HCT116 (cell line): Measurements from ENCODE around the gene NFASC. TPM values are rescaled to one million over a fixed set of nuclear protein-coding genes. Genes with fewer than 3 reads are reported as not detected.

Experiments
- ATAC-seq: fragments of 200-7000 bp; cut with Tn5 transposase; 2 replicates; pipeline ENCODE4 v1.9.1; 2020; ENCODE audit warnings: mild to moderate bottlenecking, moderate library complexity
- BruUV-seq: library from RNA; stranded (reverse); fragments of 400-500 nt; replicated peaks from 2 replicates; lab custom pipeline; 2021; lab: Mats Ljungman, UMichigan
- CTCF ChIA-PET: fragments of 300-600 bp; sonication (Branson Sonifier 250); formaldehyde crosslinking; loops from one replicate; lab custom pipeline; 2021; ENCODE audit warnings: antibody characterized with exemption; lab: Charles Lee
- POLR2A ChIA-PET: fragments of 300-600, 350-600 bp; sonication (Branson Sonifier 250); formaldehyde crosslinking; loops from one replicate; lab custom pipeline; 2021; ENCODE audit warnings: antibody characterized with exemption; lab: Charles Lee
- RAD21 ChIA-PET, 2 experiments: fragments of 300-600 bp; sonication (Branson Sonifier 250); formaldehyde crosslinking; loops; one replicate each; lab custom pipeline; 2023; ENCODE audit warnings: low total read pairs in 2 of 2; ENCODE audit not compliant: uncharacterized antibody in 2 of 2, unreplicated experiment in 2 of 2, low non-redundant PET in 1 of 2; lab: Charles Lee
- DNase-seq: peaks from one replicate; pipeline ENCODE4 v3.0.0-alpha.2; 2010; ENCODE audit warnings: low read depth, low spot score
- H2AFZ ChIP-seq: fragments of 200-600 bp; shearing (Covaris generic), sonication (generic); 2 replicates; pipeline ENCODE4 v1.6.1; 2017; ENCODE audit warnings: low read depth, mixed run types, mixed read lengths, antibody characterized with exemption, low read length; ENCODE audit not compliant: poor library complexity, severe bottlenecking
- H3K27ac ChIP-seq: 2 replicates; pipeline ENCODE4 v1.5.1; 2012; ENCODE audit warnings: low read depth, low read length
- H3K27me3 ChIP-seq: fragments of 200-600 bp; sonication (generic); 2 replicates; pipeline ENCODE4 v1.6.1; 2016; ENCODE audit warnings: mixed run types, low read length, mixed read lengths; ENCODE audit not compliant: insufficient read depth
- H3K36me3 ChIP-seq, 2 experiments: fragments of 200-500 bp in 1 of 2; fragments of 200-600 bp in 1 of 2; sonication (Bioruptor generic) in 1 of 2; sonication (generic) in 1 of 2; 2 replicates each; pipeline versions ENCODE4 v1.5.1 to v1.6.1; 2014 to 2016; ENCODE audit warnings: low read length in 2 of 2, inconsistent platforms in 1 of 2, mixed read lengths in 1 of 2, mixed run types in 1 of 2; ENCODE audit not compliant: insufficient read depth in 2 of 2, control insufficient read depth in 1 of 2
- H3K4me1 ChIP-seq, 2 experiments: fragments of 200-600 bp in 1 of 2; sonication (generic) in 1 of 2; 2 replicates each; pipeline versions ENCODE4 v1.5.1 to v1.6.1; 2012 to 2017; ENCODE audit warnings: low read length in 2 of 2, inconsistent platforms in 1 of 2, mild to moderate bottlenecking in 1 of 2, mixed read lengths in 1 of 2, mixed run types in 1 of 2, moderate library complexity in 1 of 2; ENCODE audit not compliant: insufficient read depth in 2 of 2, control insufficient read depth in 1 of 2
- H3K4me2 ChIP-seq: fragments of 200-600 bp; sonication (generic); 2 replicates; pipeline ENCODE4 v1.6.1; 2017; ENCODE audit warnings: mixed run types, low read length, mixed read lengths
- H3K4me3 ChIP-seq, 2 experiments: fragments of 200-600 bp in 1 of 2; sonication (generic) in 1 of 2; replicated peaks in 1 of 2; 2 replicates each; pipeline ENCODE4 v1.5.1; 2011 to 2016; ENCODE audit warnings: low read length in 2 of 2, control low read depth in 1 of 2, low read depth in 1 of 2, mild to moderate bottlenecking in 1 of 2, mixed read lengths in 1 of 2, mixed run types in 1 of 2
- H3K79me2 ChIP-seq: fragments of 200-600 bp; sonication (generic); 2 replicates; pipeline ENCODE4 v1.6.1; 2017; ENCODE audit warnings: mild to moderate bottlenecking, mixed run types, low read length, moderate library complexity, mixed read lengths; ENCODE audit not compliant: insufficient read depth
- H3K9ac ChIP-seq: fragments of 200-600 bp; sonication (generic); 2 replicates; pipeline ENCODE4 v1.6.1; 2016; ENCODE audit warnings: low read length, mixed read lengths
- H3K9me2 ChIP-seq: fragments of 200-600 bp; sonication (generic), shearing (Covaris generic); 2 replicates; pipeline ENCODE4 v1.6.1; 2017; ENCODE audit warnings: mixed run types, mild to moderate bottlenecking, moderate library complexity; ENCODE audit not compliant: insufficient read depth
- H3K9me3 ChIP-seq, 2 experiments: fragments of 200-500 bp in 1 of 2; fragments of 200-600 bp in 1 of 2; sonication (Bioruptor generic) in 1 of 2; sonication (generic) in 1 of 2; 2 replicates each; pipeline ENCODE4 v1.6.1; 2014 to 2017; ENCODE audit warnings: low read length in 2 of 2, mixed read lengths in 2 of 2, inconsistent platforms in 1 of 2, low read depth in 1 of 2, mild to moderate bottlenecking in 1 of 2, mixed run types in 1 of 2, moderate library complexity in 1 of 2; ENCODE audit not compliant: control insufficient read depth in 1 of 2, insufficient read depth in 1 of 2
- H4K20me1 ChIP-seq: fragments of 200-600 bp; sonication (generic), shearing (Covaris generic); 2 replicates; pipeline ENCODE4 v1.6.1; 2017; ENCODE audit warnings: mixed run types, mild to moderate bottlenecking, moderate library complexity; ENCODE audit not compliant: insufficient read depth
- ZNF274 ChIP-seq: fragments of 200-500 bp; sonication (Bioruptor generic); IDR thresholded peaks from 2 replicates; pipeline ENCODE4 v1.6.1; 2014; ENCODE audit warnings: mild to moderate bottlenecking, low read depth, low read length, inconsistent platforms
- intact Hi-C: fragments of 100-400 bp; cut with micrococcal nuclease; formaldehyde crosslinking; loops from 2 replicates; pipeline ENCODE4 v1.10.0; 2022
- total RNA-seq: library from RNA; stranded (reverse); gene quantifications from one replicate; pipeline ENCODE4 v1.2.1, GENCODE V29; 2021; ENCODE audit not compliant: unreplicated experiment
- TF ChIP-seq, protein P1 (sequence below), 3 experiments: fragments of 200-600 bp in 1 of 3; sonication (generic) in 1 of 3; IDR thresholded peaks in 2 of 3; conservative IDR thresholded peaks in 1 of 3; 2 replicates each; pipeline ENCODE4 v1.5.1; 2012 to 2017; ENCODE audit warnings: low read depth in 2 of 3, low read length in 2 of 3, antibody characterized with exemption in 1 of 3, borderline replicate concordance in 1 of 3, control low read depth in 1 of 3, mild to moderate bottlenecking in 1 of 3, mixed read lengths in 1 of 3, mixed run types in 1 of 3, moderate library complexity in 1 of 3; ENCODE audit not compliant: insufficient read depth in 1 of 3
- TF ChIP-seq, protein P2 (sequence below): IDR thresholded peaks from 2 replicates; pipeline ENCODE4 v1.6.1; 2012; ENCODE audit warnings: low read depth

NFASC gene
- total RNA-seq, 1 experiment from 2014 or later = 0.57 TPM

DNA sequence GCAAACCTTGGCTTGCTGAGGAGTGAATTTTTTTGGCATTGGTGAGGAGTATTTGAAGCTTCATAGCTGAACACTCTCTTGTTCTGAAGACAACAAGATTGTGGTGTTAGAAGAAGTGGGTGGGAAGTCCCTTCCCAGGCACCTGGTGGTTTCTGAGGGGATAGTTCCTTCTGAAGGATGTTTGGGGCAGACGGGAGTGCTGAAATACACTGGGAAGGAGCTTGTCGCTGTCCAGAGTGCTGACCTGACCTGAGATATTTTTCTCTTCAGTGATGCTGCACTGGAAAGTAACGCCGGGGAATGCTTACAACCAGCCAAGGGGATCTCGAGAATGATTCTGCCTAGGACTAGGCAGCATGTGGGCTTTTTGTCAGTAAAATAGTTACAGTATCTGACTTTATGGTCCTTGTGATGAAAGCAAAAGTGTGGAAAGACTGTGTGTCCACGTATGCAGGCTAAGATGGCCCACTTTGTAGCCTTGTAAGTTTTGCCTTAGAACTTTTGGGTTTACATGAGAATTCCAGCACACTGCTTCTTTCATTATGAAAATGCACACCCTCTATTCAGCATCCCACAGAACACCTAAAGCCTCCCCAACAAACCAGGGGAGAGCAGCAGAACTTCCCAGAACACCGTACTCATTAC lies 33.1 kb upstream of the NFASC start:
- H2AFZ ChIP-seq = no peak overlapping the region
- H3K27ac ChIP-seq = no peak overlapping the region
- no peak overlapping the region for H3K4me2 ChIP-seq
- no peak overlapping the region for H3K4me3 ChIP-seq
- intact Hi-C loops = no loop called here
- ATAC-seq = peak; percentile 67
- no TSS peak for BruUV-seq
- TF ChIP-seq ZNF274 = no peak
- TF ChIP-seq, protein P1, sequence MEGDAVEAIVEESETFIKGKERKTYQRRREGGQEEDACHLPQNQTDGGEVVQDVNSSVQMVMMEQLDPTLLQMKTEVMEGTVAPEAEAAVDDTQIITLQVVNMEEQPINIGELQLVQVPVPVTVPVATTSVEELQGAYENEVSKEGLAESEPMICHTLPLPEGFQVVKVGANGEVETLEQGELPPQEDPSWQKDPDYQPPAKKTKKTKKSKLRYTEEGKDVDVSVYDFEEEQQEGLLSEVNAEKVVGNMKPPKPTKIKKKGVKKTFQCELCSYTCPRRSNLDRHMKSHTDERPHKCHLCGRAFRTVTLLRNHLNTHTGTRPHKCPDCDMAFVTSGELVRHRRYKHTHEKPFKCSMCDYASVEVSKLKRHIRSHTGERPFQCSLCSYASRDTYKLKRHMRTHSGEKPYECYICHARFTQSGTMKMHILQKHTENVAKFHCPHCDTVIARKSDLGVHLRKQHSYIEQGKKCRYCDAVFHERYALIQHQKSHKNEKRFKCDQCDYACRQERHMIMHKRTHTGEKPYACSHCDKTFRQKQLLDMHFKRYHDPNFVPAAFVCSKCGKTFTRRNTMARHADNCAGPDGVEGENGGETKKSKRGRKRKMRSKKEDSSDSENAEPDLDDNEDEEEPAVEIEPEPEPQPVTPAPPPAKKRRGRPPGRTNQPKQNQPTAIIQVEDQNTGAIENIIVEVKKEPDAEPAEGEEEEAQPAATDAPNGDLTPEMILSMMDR (IDR thresholded peaks at IDR 0.05 in 2 of 3, conservative IDR thresholded peaks at IDR 0.05 in 1 of 3; ENCODE audit: borderline replicate concordance in 1 of 3, insufficient read depth in 1 of 3, low read depth in 2 of 3, low read length in 2 of 3) = peak in 1 of 3 experiments; percentile 11; a peak in 1 of 6 replicates
- TF ChIP-seq, protein P2, sequence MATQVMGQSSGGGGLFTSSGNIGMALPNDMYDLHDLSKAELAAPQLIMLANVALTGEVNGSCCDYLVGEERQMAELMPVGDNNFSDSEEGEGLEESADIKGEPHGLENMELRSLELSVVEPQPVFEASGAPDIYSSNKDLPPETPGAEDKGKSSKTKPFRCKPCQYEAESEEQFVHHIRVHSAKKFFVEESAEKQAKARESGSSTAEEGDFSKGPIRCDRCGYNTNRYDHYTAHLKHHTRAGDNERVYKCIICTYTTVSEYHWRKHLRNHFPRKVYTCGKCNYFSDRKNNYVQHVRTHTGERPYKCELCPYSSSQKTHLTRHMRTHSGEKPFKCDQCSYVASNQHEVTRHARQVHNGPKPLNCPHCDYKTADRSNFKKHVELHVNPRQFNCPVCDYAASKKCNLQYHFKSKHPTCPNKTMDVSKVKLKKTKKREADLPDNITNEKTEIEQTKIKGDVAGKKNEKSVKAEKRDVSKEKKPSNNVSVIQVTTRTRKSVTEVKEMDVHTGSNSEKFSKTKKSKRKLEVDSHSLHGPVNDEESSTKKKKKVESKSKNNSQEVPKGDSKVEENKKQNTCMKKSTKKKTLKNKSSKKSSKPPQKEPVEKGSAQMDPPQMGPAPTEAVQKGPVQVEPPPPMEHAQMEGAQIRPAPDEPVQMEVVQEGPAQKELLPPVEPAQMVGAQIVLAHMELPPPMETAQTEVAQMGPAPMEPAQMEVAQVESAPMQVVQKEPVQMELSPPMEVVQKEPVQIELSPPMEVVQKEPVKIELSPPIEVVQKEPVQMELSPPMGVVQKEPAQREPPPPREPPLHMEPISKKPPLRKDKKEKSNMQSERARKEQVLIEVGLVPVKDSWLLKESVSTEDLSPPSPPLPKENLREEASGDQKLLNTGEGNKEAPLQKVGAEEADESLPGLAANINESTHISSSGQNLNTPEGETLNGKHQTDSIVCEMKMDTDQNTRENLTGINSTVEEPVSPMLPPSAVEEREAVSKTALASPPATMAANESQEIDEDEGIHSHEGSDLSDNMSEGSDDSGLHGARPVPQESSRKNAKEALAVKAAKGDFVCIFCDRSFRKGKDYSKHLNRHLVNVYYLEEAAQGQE = peak; percentile 92
- TF ChIP-seq, all 23 proteins: peak for 2
- ChIA-PET CTCF (interaction anchor here (0.5 kb wide), 1 partner anchor 11 kb away, joined by 3 read pairs; no protein-coding TSS in a partner anchor), POLR2A (no interaction called here), RAD21 (no interaction called here)
- no peak for DNase-seq
- H4K20me1 ChIP-seq = no peaks in the 10 kb centered on the region
- no peak overlapping the region for H3K9ac ChIP-seq
- no peaks in the 10 kb centered on the region for H3K36me3 ChIP-seq
- H3K9me2 ChIP-seq = no peaks in the 10 kb centered on the region
- no peaks in the 10 kb centered on the region for H3K4me1 ChIP-seq
- H3K9me3 ChIP-seq = no peaks in the 10 kb centered on the region
- peaks cover 41% of the 10 kb centered on the region for H3K27me3 ChIP-seq
- no peaks in the 10 kb centered on the region for H3K79me2 ChIP-seq
